PC-3 (cell line): ENCODE data around the gene XBP1. TPM values are rescaled to one million over a fixed set of nuclear protein-coding genes. Genes with fewer than 3 reads are reported as not detected.

Source experiments
- ATAC-seq: fragments of 200-7000 bp; cut with Tn5 transposase; 2 replicates; pipeline ENCODE4 v1.9.1; 2020; ENCODE audit warnings: mild to moderate bottlenecking, moderate library complexity
- BruUV-seq: library from RNA; stranded (reverse); fragments of 400-500 nt; replicated peaks from 2 replicates; lab custom pipeline; 2021; lab: Mats Ljungman, UMichigan
- CTCF ChIA-PET: fragments of 300-600 bp; sonication (Branson Sonifier 250); formaldehyde crosslinking; loops from one replicate; lab custom pipeline; 2022; ENCODE audit warnings: antibody characterized with exemption; lab: Charles Lee
- POLR2A ChIA-PET: fragments of 300-600 bp; sonication (Branson Sonifier 250); formaldehyde crosslinking; loops from one replicate; lab custom pipeline; 2022; ENCODE audit warnings: antibody characterized with exemption; ENCODE audit not compliant: unreplicated experiment; lab: Charles Lee
- DNase-seq: peaks from one replicate; pipeline ENCODE4 v3.0.0-alpha.2; 2015
- H2AFZ ChIP-seq: fragments of 300-600 bp; sonication (generic); 2 replicates; pipeline ENCODE4 v1.6.0; 2016; ENCODE audit warnings: antibody characterized with exemption, low read length
- H3F3A ChIP-seq: fragments of 300-600 bp; sonication (generic); one replicate; pipeline ENCODE4 v1.6.0; 2017; ENCODE audit warnings: antibody characterized with exemption, low read length, control low read depth, mild to moderate bottlenecking; ENCODE audit not compliant: unreplicated experiment
- H3K27ac ChIP-seq: fragments of 300-600 bp; sonication (generic); 2 replicates; pipeline ENCODE4 v1.5.1; 2016; ENCODE audit warnings: mild to moderate bottlenecking, low read length
- H3K27me3 ChIP-seq: fragments of 300-600 bp; sonication (generic); 2 replicates; pipeline ENCODE4 v1.6.1; 2016; ENCODE audit warnings: low read length, mixed read lengths
- H3K36me3 ChIP-seq: fragments of 300-600 bp; sonication (generic); 2 replicates; pipeline ENCODE4 v1.6.1; 2016; ENCODE audit warnings: low read depth, mixed run types, low read length, mixed read lengths
- H3K4me1 ChIP-seq: fragments of 300-600 bp; sonication (generic); 2 replicates; pipeline ENCODE4 v1.5.1; 2016; ENCODE audit warnings: low read length; ENCODE audit not compliant: insufficient read depth
- H3K4me2 ChIP-seq: fragments of 300-600 bp; sonication (generic); 2 replicates; pipeline ENCODE4 v1.6.0; 2016; ENCODE audit warnings: low read length
- H3K4me3 ChIP-seq: fragments of 300-600 bp; sonication (generic); 2 replicates; pipeline ENCODE4 v1.5.1; 2016; ENCODE audit warnings: mild to moderate bottlenecking, low read length, mixed read lengths
- H3K79me2 ChIP-seq: fragments of 300-600 bp; sonication (generic); 2 replicates; pipeline ENCODE4 v1.6.1; 2017; ENCODE audit warnings: low read length, mixed read lengths
- H3K9ac ChIP-seq: fragments of 300-600 bp; sonication (generic); 2 replicates; pipeline ENCODE4 v1.6.0; 2016; ENCODE audit warnings: mild to moderate bottlenecking, low read length
- H3K9me2 ChIP-seq: fragments of 300-600 bp; sonication (generic); replicated peaks from 2 replicates; pipeline ENCODE4 v1.6.1; 2016; ENCODE audit warnings: mixed run types, low read length, mixed read lengths
- H3K9me3 ChIP-seq: fragments of 300-600 bp; sonication (generic); 2 replicates; pipeline ENCODE4 v1.6.1; 2016; ENCODE audit warnings: low read length, mixed read lengths
- H4K20me1 ChIP-seq: fragments of 300-600 bp; sonication (generic); 2 replicates; pipeline ENCODE4 v1.6.1; 2016; ENCODE audit warnings: low read length, mixed read lengths
- EZH2 ChIP-seq: fragments of 300-600 bp; sonication (generic); IDR thresholded peaks from one replicate; pipeline ENCODE4 v1.6.1; 2017; ENCODE audit warnings: antibody characterized with exemption, mild to moderate bottlenecking, low read length; ENCODE audit not compliant: unreplicated experiment
- EZH2phosphoT487 ChIP-seq: fragments of 300-600 bp; sonication (generic); IDR thresholded peaks from 2 replicates; pipeline ENCODE4 v1.6.1; 2018; ENCODE audit warnings: mild to moderate bottlenecking, antibody characterized with exemption, low read length, borderline replicate concordance
- intact Hi-C: fragments of 100-400 bp; cut with micrococcal nuclease; formaldehyde crosslinking; loops from 2 replicates; pipeline ENCODE4 v1.9.0; 2023
- total RNA-seq: library from RNA; depleted of rRNA; stranded (reverse); fragments of >200 nt; gene quantifications from 2 replicates; pipeline ENCODE4 v1.2.3, GENCODE V29; 2014
- TF ChIP-seq, protein P1 (sequence below): fragments of 300-600 bp; sonication (generic); conservative IDR thresholded peaks from 2 replicates; pipeline ENCODE4 v1.5.1; 2017; ENCODE audit warnings: antibody characterized with exemption, low read depth, mild to moderate bottlenecking, low read length

XBP1 gene
- total RNA-seq, 1 experiment from 2014 or later = 191 TPM

DNA sequence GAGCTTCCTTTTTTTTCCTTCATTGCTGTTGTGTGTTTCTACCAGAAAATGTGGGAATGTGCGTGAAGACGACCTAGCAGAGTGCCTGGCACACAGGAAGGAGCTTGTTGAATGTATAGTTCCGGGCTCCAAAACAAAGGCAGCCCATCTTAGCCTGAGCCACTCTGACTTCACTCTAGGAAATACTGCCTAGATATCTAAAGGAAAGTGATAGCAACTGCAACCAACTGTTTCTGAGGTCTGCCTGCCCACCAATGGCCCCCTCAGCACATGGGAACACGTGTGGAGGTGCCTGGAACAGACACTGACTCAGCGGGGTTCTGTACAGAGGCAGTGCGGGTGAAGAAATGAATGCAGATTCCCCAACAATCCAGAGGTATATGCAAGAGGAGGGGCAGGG is 14.7 kb upstream of the XBP1 start:
- H3F3A ChIP-seq = no peaks in the 10 kb centered on the region
- no peak overlapping the region for H3K4me2 ChIP-seq
- H2AFZ ChIP-seq = no peak overlapping the region
- DNase-seq (no peak), ATAC-seq (no peak)
- H3K27me3 ChIP-seq = no peaks in the 10 kb centered on the region
- no peaks in the 10 kb centered on the region for H3K79me2 ChIP-seq
- TF ChIP-seq, protein P1, sequence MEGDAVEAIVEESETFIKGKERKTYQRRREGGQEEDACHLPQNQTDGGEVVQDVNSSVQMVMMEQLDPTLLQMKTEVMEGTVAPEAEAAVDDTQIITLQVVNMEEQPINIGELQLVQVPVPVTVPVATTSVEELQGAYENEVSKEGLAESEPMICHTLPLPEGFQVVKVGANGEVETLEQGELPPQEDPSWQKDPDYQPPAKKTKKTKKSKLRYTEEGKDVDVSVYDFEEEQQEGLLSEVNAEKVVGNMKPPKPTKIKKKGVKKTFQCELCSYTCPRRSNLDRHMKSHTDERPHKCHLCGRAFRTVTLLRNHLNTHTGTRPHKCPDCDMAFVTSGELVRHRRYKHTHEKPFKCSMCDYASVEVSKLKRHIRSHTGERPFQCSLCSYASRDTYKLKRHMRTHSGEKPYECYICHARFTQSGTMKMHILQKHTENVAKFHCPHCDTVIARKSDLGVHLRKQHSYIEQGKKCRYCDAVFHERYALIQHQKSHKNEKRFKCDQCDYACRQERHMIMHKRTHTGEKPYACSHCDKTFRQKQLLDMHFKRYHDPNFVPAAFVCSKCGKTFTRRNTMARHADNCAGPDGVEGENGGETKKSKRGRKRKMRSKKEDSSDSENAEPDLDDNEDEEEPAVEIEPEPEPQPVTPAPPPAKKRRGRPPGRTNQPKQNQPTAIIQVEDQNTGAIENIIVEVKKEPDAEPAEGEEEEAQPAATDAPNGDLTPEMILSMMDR = no peak
- TF ChIP-seq EZH2 = no peak
- TF ChIP-seq EZH2phosphoT487 = no peak
- no peak overlapping the region for H3K27ac ChIP-seq
- H3K4me1 ChIP-seq = peaks cover 19% of the 10 kb centered on the region
- no peaks in the 10 kb centered on the region for H3K9me2 ChIP-seq
- ChIA-PET POLR2A (no interaction called here), CTCF (no interaction called here)
- no peak overlapping the region for H3K9ac ChIP-seq
- H4K20me1 ChIP-seq = no peaks in the 10 kb centered on the region
- BruUV-seq = no TSS peak
- no peaks in the 10 kb centered on the region for H3K36me3 ChIP-seq
- H3K9me3 ChIP-seq = no peaks in the 10 kb centered on the region
- intact Hi-C loops = no loop called here
- H3K4me3 ChIP-seq = no peak overlapping the region

DNA sequence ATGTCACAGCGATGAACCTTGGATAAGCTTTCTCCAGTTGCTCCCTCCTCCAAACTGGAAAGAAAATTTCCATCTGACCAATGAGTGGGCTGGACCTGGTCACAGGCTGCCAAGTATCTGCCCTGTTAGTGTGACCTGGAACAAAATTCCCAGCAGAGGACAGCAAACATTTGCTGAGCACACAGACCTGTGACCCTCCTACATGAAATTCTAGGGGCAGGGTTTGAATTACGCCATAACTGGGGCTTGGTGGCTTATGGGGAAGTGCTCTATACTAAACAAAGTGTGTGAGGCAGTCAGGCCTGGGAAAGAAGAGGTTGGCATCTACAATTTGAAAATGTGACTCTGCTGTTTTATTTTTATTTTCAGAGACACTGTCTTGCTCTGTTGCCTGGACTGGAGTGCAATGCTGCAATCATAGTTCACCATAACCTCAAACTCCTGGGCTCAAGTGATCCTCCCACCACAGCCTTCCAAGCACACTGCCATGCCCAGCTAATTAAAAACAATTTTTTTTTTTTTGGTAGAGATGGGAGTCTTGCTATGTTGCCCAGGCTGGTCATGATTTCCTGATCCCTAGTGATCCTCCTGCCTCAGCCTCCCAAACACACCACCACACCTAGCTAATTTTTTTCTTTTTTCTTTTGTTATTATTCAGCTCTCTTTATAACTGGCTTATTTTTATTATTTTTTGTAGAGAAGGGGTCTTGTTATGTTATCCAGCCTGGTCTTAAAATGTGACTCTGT is 13.6 kb upstream of the XBP1 start:
- no peak overlapping the region for H2AFZ ChIP-seq
- H4K20me1 ChIP-seq = no peaks in the 10 kb centered on the region
- H3K27me3 ChIP-seq = no peaks in the 10 kb centered on the region
- ChIA-PET POLR2A (no interaction called here), CTCF (no interaction called here)
- no peaks in the 10 kb centered on the region for H3K36me3 ChIP-seq
- no TSS peak for BruUV-seq
- TF ChIP-seq, protein P1 = no peak
- TF ChIP-seq EZH2phosphoT487 (no peak), EZH2 (no peak)
- no peak for ATAC-seq
- no peaks in the 10 kb centered on the region for H3F3A ChIP-seq
- no peak overlapping the region for H3K9ac ChIP-seq
- H3K4me2 ChIP-seq = no peak overlapping the region
- no peak for DNase-seq
- H3K4me3 ChIP-seq = no peak overlapping the region
- H3K9me3 ChIP-seq = no peaks in the 10 kb centered on the region
- no peak overlapping the region for H3K27ac ChIP-seq
- H3K4me1 ChIP-seq = peaks cover 9% of the 10 kb centered on the region
- no peaks in the 10 kb centered on the region for H3K79me2 ChIP-seq
- intact Hi-C loops = no loop called here
- H3K9me2 ChIP-seq = no peaks in the 10 kb centered on the region

DNA sequence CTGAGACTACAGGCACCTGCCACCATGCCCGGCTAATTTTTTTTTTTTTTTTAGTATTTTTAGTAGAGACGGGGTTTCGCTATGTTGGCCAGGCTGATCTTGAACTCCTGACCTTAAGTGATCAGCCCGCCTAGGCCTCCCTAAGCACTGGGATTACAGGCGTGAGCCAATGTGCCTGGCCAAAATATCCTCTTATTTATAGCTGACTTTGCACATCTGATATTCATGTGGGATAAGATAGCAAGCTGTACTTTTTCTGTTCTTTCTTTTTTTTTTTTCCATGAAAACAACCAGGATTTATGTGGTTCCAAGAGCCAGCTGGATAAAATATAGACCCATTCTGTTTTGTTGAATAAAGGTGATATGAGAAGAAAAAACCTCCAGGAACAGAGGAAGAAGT is 12.1 kb upstream of the XBP1 start:
- CTCF ChIA-PET = no interaction called here
- intact Hi-C loops = no loop called here

More for the DNA sequence above, 12.1 kb upstream of the XBP1 start:
- no peaks in the 10 kb centered on the region for H3K36me3 ChIP-seq
- no peaks in the 10 kb centered on the region for H3F3A ChIP-seq
- H2AFZ ChIP-seq = no peak overlapping the region
- DNase-seq = no peak
- no TSS peak for BruUV-seq
- ATAC-seq = no peak
- no peak overlapping the region for H3K9ac ChIP-seq
- no peaks in the 10 kb centered on the region for H4K20me1 ChIP-seq
- H3K4me2 ChIP-seq = no peak overlapping the region
- H3K4me3 ChIP-seq = no peak overlapping the region
- no peak overlapping the region for H3K27ac ChIP-seq
- no peaks in the 10 kb centered on the region for H3K27me3 ChIP-seq
- H3K79me2 ChIP-seq = no peaks in the 10 kb centered on the region
- TF ChIP-seq, protein P1 = no peak
- no peaks in the 10 kb centered on the region for H3K4me1 ChIP-seq
- no peaks in the 10 kb centered on the region for H3K9me2 ChIP-seq
- H3K9me3 ChIP-seq = no peaks in the 10 kb centered on the region
- POLR2A ChIA-PET = no interaction called here
